ENCODE results near the gene KRTAP10-10. TPM values are rescaled to one million over a fixed set of nuclear protein-coding genes. Genes with fewer than 3 reads are reported as not detected.
"Not testable (repeated sequence)": the region's sequence is repeated elsewhere in the genome, so short reads cannot be mapped to it uniquely, and the experiment has no call there.

Gene KRTAP10-10
- polyA plus RNA-seq, 2 donors: not detected

- Histone ChIP-seq H3K9me3 (ENCODE audit: control insufficient read depth in 2 of 2, insufficient read depth in 1 of 2, low read depth in 1 of 2, low read length in 1 of 2) (peaks cover 2 to 6% of the 10 kb centered on the region in 2 donors), H3K4me1 (ENCODE audit: control insufficient read depth in 2 of 2, insufficient read depth in 2 of 2, low read length in 1 of 2) (no peaks in the 10 kb centered on the region), H3K4me3 (ENCODE audit: low read depth in 1 of 2, low read length in 2 of 2) (no peak overlapping the region), H3K27ac (ENCODE audit: low read depth in 2 of 2, low read length in 1 of 2) (no peak overlapping the region), H3K36me3 (ENCODE audit: control insufficient read depth in 2 of 2, insufficient read depth in 2 of 2, low read length in 1 of 2) (no peaks in the 10 kb centered on the region), H3K27me3 (ENCODE audit: control insufficient read depth in 1 of 2, insufficient read depth in 2 of 2, low read length in 2 of 2) (no peaks in the 10 kb centered on the region)
- 69 to 84% methylated on average over 3 of the region's 3 CpGs for WGBS, 2 donors
These were observed 33.7 kb downstream of the KRTAP10-10 start for GRCh38 chr21:44670642-44671432.

GRCh38 chr21:44671911-44672310 is 34.8 kb downstream of the KRTAP10-10 start:
- H3K27me3 ChIP-seq (ENCODE audit: control insufficient read depth in 1 of 2, insufficient read depth in 2 of 2, low read length in 2 of 2): no peaks in the 10 kb centered on the region
- WGBS, 2 donors: 88 to 96% methylated on average over 1 of the region's 1 CpG
- H3K4me1 ChIP-seq (ENCODE audit: control insufficient read depth in 2 of 2, insufficient read depth in 2 of 2, low read length in 1 of 2): no peaks in the 10 kb centered on the region
- H3K36me3 ChIP-seq (ENCODE audit: control insufficient read depth in 2 of 2, insufficient read depth in 2 of 2, low read length in 1 of 2): no peaks in the 10 kb centered on the region
- no peak overlapping the region for H3K4me3 ChIP-seq (ENCODE audit: low read depth in 1 of 2, low read length in 2 of 2)
- H3K27ac ChIP-seq (ENCODE audit: low read depth in 2 of 2, low read length in 1 of 2): no peak overlapping the region
- peaks cover 2 to 6% of the 10 kb centered on the region in 2 donors for H3K9me3 ChIP-seq (ENCODE audit: control insufficient read depth in 2 of 2, insufficient read depth in 1 of 2, low read depth in 1 of 2, low read length in 1 of 2)

GRCh38 chr21:44677881-44678280 is 40.7 kb downstream of the KRTAP10-10 start:
- H3K4me3 ChIP-seq (ENCODE audit: low read depth in 1 of 2, low read length in 2 of 2): no peak overlapping the region
- WGBS, 2 donors: 92 to 94% methylated on average over 13 of the region's 13 CpGs

GRCh38 chr21:44681152-44681551 is 44.0 kb downstream of the KRTAP10-10 start:
- Histone ChIP-seq H3K4me3 (ENCODE audit: low read depth in 1 of 2, low read length in 2 of 2) (no peak overlapping the region), H3K9me3 (ENCODE audit: control insufficient read depth in 2 of 2, insufficient read depth in 1 of 2, low read depth in 1 of 2, low read length in 1 of 2) (no peaks in the 10 kb centered on the region), H3K27me3 (ENCODE audit: control insufficient read depth in 1 of 2, insufficient read depth in 2 of 2, low read length in 2 of 2) (no peaks in the 10 kb centered on the region), H3K27ac (ENCODE audit: low read depth in 2 of 2, low read length in 1 of 2) (no peak overlapping the region), H3K36me3 (ENCODE audit: control insufficient read depth in 2 of 2, insufficient read depth in 2 of 2, low read length in 1 of 2) (no peaks in the 10 kb centered on the region), H3K4me1 (ENCODE audit: control insufficient read depth in 2 of 2, insufficient read depth in 2 of 2, low read length in 1 of 2) (no peaks in the 10 kb centered on the region)
- 68 to 81% methylated on average over 11 of the region's 11 CpGs for WGBS, 2 donors

More at GRCh38 chr21:44677881-44678280, 40.7 kb downstream of the KRTAP10-10 start:
- no peaks in the 10 kb centered on the region for H3K27me3 ChIP-seq (ENCODE audit: control insufficient read depth in 1 of 2, insufficient read depth in 2 of 2, low read length in 2 of 2)
- no peaks in the 10 kb centered on the region for H3K36me3 ChIP-seq (ENCODE audit: control insufficient read depth in 2 of 2, insufficient read depth in 2 of 2, low read length in 1 of 2)
- no peaks in the 10 kb centered on the region for H3K4me1 ChIP-seq (ENCODE audit: control insufficient read depth in 2 of 2, insufficient read depth in 2 of 2, low read length in 1 of 2)
- H3K27ac ChIP-seq (ENCODE audit: low read depth in 2 of 2, low read length in 1 of 2): no peak overlapping the region
- H3K9me3 ChIP-seq (ENCODE audit: control insufficient read depth in 2 of 2, insufficient read depth in 1 of 2, low read depth in 1 of 2, low read length in 1 of 2): no peaks in the 10 kb centered on the region

GRCh38 chr21:44681861-44682579 is 44.9 kb downstream of the KRTAP10-10 start, which contains the start of gene KRTAP12-1:
TSS of gene KRTAP12-1 (minus strand) at chr21:44682163. CDS start at chr21:44682123, 40 bp downstream.
- Histone ChIP-seq H3K4me3 (ENCODE audit: low read depth in 1 of 2, low read length in 2 of 2) (no peak within 1 kb of the TSS), H3K9me3 (ENCODE audit: control insufficient read depth in 2 of 2, insufficient read depth in 1 of 2, low read depth in 1 of 2, low read length in 1 of 2) (no peaks in the 10 kb centered on the region), H3K4me1 (ENCODE audit: control insufficient read depth in 2 of 2, insufficient read depth in 2 of 2, low read length in 1 of 2) (no peaks in the 10 kb centered on the region), H3K36me3 (ENCODE audit: control insufficient read depth in 2 of 2, insufficient read depth in 2 of 2, low read length in 1 of 2) (no peaks in the 10 kb centered on the region), H3K27me3 (ENCODE audit: control insufficient read depth in 1 of 2, insufficient read depth in 2 of 2, low read length in 2 of 2) (no peaks in the 10 kb centered on the region), H3K27ac (ENCODE audit: low read depth in 2 of 2, low read length in 1 of 2) (no peak within 1 kb of the TSS)
- 71 to 79% methylated on average over 23 of the region's 23 CpGs for WGBS, 2 donors

GRCh38 chr21:44682580-44683151 is 45.5 kb downstream of the KRTAP10-10 start:
- Histone ChIP-seq H3K4me1 (ENCODE audit: control insufficient read depth in 2 of 2, insufficient read depth in 2 of 2, low read length in 1 of 2) (no peaks in the 10 kb centered on the region), H3K27me3 (ENCODE audit: control insufficient read depth in 1 of 2, insufficient read depth in 2 of 2, low read length in 2 of 2) (no peaks in the 10 kb centered on the region), H3K9me3 (ENCODE audit: control insufficient read depth in 2 of 2, insufficient read depth in 1 of 2, low read depth in 1 of 2, low read length in 1 of 2) (no peaks in the 10 kb centered on the region), H3K4me3 (ENCODE audit: low read depth in 1 of 2, low read length in 2 of 2) (no peak overlapping the region), H3K27ac (ENCODE audit: low read depth in 2 of 2, low read length in 1 of 2) (no peak overlapping the region), H3K36me3 (ENCODE audit: control insufficient read depth in 2 of 2, insufficient read depth in 2 of 2, low read length in 1 of 2) (no peaks in the 10 kb centered on the region)
- 82% methylated on average over 15 of the region's 15 CpGs for WGBS, 2 donors

GRCh38 chr21:44684077-44684476 is 46.9 kb downstream of the KRTAP10-10 start:
- WGBS, 2 donors: 74 to 84% methylated on average over 7 of the region's 7 CpGs
- Histone ChIP-seq H3K27me3 (ENCODE audit: control insufficient read depth in 1 of 2, insufficient read depth in 2 of 2, low read length in 2 of 2) (peaks cover 0 to 2% of the 10 kb centered on the region in 2 donors), H3K36me3 (ENCODE audit: control insufficient read depth in 2 of 2, insufficient read depth in 2 of 2, low read length in 1 of 2) (no peaks in the 10 kb centered on the region)

GRCh38 chr21:44684483-44684882 is 47.3 kb downstream of the KRTAP10-10 start:
- Histone ChIP-seq H3K27me3 (ENCODE audit: control insufficient read depth in 1 of 2, insufficient read depth in 2 of 2, low read length in 2 of 2) (peaks cover 0 to 2% of the 10 kb centered on the region in 2 donors), H3K36me3 (ENCODE audit: control insufficient read depth in 2 of 2, insufficient read depth in 2 of 2, low read length in 1 of 2) (no peaks in the 10 kb centered on the region), H3K9me3 (ENCODE audit: control insufficient read depth in 2 of 2, insufficient read depth in 1 of 2, low read depth in 1 of 2, low read length in 1 of 2) (no peaks in the 10 kb centered on the region), H3K27ac (ENCODE audit: low read depth in 2 of 2, low read length in 1 of 2) (no peak overlapping the region), H3K4me3 (ENCODE audit: low read depth in 1 of 2, low read length in 2 of 2) (no peak overlapping the region), H3K4me1 (ENCODE audit: control insufficient read depth in 2 of 2, insufficient read depth in 2 of 2, low read length in 1 of 2) (no peaks in the 10 kb centered on the region)
- WGBS, 2 donors: 64 to 68% methylated on average over 6 of the region's 6 CpGs

More at GRCh38 chr21:44684077-44684476, 46.9 kb downstream of the KRTAP10-10 start:
- Histone ChIP-seq H3K9me3 (ENCODE audit: control insufficient read depth in 2 of 2, insufficient read depth in 1 of 2, low read depth in 1 of 2, low read length in 1 of 2) (no peaks in the 10 kb centered on the region), H3K27ac (ENCODE audit: low read depth in 2 of 2, low read length in 1 of 2) (no peak overlapping the region), H3K4me1 (ENCODE audit: control insufficient read depth in 2 of 2, insufficient read depth in 2 of 2, low read length in 1 of 2) (no peaks in the 10 kb centered on the region), H3K4me3 (ENCODE audit: low read depth in 1 of 2, low read length in 2 of 2) (no peak overlapping the region)

GRCh38 chr21:44685050-44685449 is 47.9 kb downstream of the KRTAP10-10 start:
- not testable (repeated sequence) for H3K4me1 ChIP-seq (ENCODE audit: control insufficient read depth in 2 of 2, insufficient read depth in 2 of 2, low read length in 1 of 2); H3K27ac ChIP-seq (ENCODE audit: low read depth in 2 of 2, low read length in 1 of 2); H3K4me3 ChIP-seq (ENCODE audit: low read depth in 1 of 2, low read length in 2 of 2); H3K9me3 ChIP-seq (ENCODE audit: control insufficient read depth in 2 of 2, insufficient read depth in 1 of 2, low read depth in 1 of 2, low read length in 1 of 2); H3K36me3 ChIP-seq (ENCODE audit: control insufficient read depth in 2 of 2, insufficient read depth in 2 of 2, low read length in 1 of 2); H3K27me3 ChIP-seq (ENCODE audit: control insufficient read depth in 1 of 2, insufficient read depth in 2 of 2, low read length in 2 of 2)
- 74 to 82% methylated on average over 6 of the region's 6 CpGs for WGBS, 2 donors
